ENCODE results near the gene PPHLN1.

Gene PPHLN1

DNA sequence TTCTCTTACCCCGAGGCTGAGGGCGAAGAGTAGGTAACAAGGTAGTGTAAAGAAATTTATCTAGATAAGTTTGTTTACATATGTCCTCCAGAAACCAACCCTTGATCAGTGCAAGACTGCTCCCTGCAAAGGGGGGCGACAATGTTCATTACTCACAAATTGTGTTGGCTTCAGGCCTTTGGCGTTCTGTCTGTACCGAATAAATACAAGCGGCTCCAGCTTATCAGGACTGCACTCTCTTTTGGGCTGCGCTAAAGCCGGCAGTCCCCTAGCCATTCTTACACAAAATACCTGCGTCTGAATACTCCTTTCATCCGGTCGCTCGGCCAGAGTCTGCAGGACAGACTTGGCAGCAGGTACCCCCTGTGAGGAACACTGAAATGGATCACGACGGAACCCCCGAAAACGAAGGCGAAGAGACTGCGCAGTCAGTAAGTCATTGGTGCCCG, 116.4 kb downstream of the PPHLN1 start:
- no peak overlapping the region for H3K4me3 ChIP-seq (ENCODE audit: low read length)
- TF ChIP-seq, protein P1, sequence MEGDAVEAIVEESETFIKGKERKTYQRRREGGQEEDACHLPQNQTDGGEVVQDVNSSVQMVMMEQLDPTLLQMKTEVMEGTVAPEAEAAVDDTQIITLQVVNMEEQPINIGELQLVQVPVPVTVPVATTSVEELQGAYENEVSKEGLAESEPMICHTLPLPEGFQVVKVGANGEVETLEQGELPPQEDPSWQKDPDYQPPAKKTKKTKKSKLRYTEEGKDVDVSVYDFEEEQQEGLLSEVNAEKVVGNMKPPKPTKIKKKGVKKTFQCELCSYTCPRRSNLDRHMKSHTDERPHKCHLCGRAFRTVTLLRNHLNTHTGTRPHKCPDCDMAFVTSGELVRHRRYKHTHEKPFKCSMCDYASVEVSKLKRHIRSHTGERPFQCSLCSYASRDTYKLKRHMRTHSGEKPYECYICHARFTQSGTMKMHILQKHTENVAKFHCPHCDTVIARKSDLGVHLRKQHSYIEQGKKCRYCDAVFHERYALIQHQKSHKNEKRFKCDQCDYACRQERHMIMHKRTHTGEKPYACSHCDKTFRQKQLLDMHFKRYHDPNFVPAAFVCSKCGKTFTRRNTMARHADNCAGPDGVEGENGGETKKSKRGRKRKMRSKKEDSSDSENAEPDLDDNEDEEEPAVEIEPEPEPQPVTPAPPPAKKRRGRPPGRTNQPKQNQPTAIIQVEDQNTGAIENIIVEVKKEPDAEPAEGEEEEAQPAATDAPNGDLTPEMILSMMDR (conservative IDR thresholded peaks at IDR 0.05; ENCODE audit: low read length), result no peak
- no peak for DNase-seq (ENCODE audit: low read depth)

DNA sequence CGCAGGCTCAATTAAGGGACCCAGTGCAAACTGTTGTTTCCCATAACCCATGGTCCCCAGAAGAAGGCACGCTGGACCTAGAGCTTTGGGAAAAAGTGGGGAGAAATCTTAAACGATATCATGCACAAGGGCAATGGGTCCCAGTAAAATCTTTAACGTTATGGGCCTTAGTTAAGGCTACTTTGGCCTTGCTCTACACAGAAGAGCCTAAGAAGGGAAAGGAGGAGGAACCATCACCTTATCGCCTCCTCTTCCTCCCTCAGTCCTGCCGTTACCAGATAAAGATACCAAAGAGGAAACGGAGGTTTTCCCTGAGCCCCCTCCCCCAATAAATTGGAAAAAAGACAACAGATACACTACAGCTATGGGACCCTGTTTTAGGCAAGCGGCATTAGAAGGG, 116.9 kb downstream of the PPHLN1 start:
- TF ChIP-seq, protein P1 (conservative IDR thresholded peaks at IDR 0.05; ENCODE audit: low read length), result no peak
- no peak for DNase-seq (ENCODE audit: low read depth)
- no peak overlapping the region for H3K4me3 ChIP-seq (ENCODE audit: low read length)

DNA sequence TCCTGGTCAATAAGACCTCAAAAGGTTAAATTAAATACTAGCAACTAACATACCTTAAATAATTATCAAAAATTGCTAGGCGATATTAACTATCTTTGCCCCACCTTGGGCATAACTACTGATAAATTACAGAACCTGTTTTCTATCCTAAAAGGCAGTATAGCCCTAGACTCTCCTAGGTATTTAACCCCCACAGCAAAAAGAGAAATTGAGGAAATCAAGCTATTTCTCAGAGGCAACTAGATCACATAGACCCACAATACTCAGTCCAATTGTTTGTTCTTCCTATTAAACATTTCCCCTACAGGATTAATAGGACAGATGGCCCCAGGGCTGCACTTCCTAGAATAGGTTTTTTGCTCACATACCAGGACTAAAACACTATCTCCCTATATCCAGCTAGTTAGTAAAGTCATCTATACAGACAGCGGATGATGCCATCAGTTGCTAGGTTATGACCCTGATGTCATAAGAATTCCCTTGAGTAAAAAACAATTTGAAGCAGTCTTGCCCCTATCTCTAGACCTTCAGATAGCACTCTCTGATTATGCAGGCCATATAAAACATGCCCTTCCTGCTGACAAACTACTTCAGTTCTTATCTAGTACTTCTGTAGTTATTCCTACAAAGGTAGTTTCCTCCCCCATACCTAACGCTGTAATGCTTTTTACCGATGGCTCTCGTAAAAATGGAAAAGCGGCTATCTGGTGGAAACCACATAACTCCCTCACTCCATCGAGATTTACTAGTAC, 118.4 kb downstream of the PPHLN1 start:
- TF ChIP-seq, protein P1 (conservative IDR thresholded peaks at IDR 0.05; ENCODE audit: low read length), result no peak
- DNase-seq (ENCODE audit: low read depth), result no peak
- H3K4me3 ChIP-seq (ENCODE audit: low read length), result no peak overlapping the region

DNA sequence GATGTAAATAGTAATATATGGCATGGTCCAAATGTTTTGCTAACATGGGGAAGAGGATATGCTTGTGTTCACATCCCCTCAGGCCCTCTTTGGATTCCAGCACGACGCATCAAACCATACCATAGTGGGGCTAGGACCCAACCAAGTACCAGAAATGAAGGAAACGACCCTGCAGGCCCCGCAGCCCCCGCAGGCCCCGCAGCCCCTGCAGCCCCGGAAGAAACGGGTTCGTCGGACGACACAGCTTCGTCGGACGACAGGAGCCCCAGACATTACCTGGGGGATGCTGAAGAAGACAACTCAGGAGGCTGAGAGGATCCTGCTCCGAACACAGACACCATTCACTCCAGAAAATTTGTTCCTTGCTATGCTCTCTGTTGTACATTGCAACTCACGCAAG, 119.9 kb downstream of the PPHLN1 start:
- H3K4me3 ChIP-seq (ENCODE audit: low read length), result no peak overlapping the region
- DNase-seq (ENCODE audit: low read depth), result no peak
- TF ChIP-seq, protein P1 (conservative IDR thresholded peaks at IDR 0.05; ENCODE audit: low read length), result no peak

DNA sequence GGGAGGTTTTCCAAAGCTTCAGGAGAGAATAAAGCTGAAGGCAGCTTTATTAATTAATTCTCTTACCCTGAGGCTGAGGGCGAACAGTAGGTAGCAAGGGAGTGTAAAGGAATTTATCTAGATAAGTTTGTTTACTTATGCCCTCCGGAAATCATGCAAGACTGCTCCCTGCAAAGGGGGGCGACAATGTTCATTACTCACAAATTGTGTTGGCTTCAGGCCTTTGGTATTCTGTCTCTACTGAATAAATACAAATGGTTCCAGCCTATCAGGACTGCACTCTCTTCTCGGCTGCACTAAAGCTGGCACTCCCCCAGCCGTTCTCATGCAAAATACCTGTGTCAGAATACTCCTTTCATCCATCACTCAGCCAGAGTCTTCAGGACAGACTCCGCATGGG, 120.8 kb downstream of the PPHLN1 start:
- no peak for DNase-seq (ENCODE audit: low read depth)
- no peak overlapping the region for H3K4me3 ChIP-seq (ENCODE audit: low read length)
- TF ChIP-seq, protein P1 (conservative IDR thresholded peaks at IDR 0.05; ENCODE audit: low read length), result no peak

DNA sequence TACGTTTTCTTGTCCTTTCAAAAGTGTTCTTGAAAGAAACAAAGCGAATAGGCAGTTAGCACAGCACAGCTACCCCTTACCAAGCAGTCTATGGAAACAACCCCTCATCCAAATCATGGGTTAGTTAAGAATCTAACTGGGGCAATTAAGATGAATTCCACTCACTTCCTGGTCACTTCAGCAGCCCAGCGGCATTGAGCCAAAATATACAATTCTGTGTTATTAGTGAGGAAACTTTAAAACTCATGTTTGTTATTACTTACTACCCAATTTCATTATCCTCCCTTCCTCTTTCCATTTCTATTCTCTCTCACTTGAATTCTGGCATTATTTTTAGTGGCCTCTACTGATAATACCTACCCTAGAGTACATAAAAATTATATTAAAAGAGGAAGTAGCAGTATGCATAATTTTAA, 121.4 kb downstream of the PPHLN1 start:
- no peak overlapping the region for H3K4me3 ChIP-seq (ENCODE audit: low read length)
- TF ChIP-seq, protein P1 (conservative IDR thresholded peaks at IDR 0.05; ENCODE audit: low read length), result no peak
- DNase-seq (ENCODE audit: low read depth), result no peak

DNA sequence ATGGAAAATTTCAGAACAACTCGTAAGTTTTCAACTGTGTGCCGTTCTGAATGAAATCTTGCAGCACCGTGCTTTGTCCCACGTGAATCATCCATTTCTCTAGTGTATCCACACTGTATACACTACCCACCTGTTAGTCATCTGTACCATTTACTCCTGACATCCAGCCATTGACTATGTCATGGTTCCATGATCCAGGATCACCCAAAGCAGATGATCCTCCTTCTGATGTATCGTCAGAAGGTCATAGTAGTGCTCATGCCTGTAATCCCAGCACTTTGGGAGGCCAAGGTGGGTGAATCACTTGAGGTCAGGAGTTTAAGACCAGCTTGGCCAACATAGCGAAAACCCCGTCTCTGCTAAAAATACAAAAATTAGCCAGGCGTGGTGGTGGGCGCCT, 122.9 kb downstream of the PPHLN1 start:
- H3K4me3 ChIP-seq (ENCODE audit: low read length), result no peak overlapping the region
- DNase-seq (ENCODE audit: low read depth), result no peak
- TF ChIP-seq, protein P1 (conservative IDR thresholded peaks at IDR 0.05; ENCODE audit: low read length), result no peak
